ENCODE data around the gene CEP72.

CEP72 gene

DNA sequence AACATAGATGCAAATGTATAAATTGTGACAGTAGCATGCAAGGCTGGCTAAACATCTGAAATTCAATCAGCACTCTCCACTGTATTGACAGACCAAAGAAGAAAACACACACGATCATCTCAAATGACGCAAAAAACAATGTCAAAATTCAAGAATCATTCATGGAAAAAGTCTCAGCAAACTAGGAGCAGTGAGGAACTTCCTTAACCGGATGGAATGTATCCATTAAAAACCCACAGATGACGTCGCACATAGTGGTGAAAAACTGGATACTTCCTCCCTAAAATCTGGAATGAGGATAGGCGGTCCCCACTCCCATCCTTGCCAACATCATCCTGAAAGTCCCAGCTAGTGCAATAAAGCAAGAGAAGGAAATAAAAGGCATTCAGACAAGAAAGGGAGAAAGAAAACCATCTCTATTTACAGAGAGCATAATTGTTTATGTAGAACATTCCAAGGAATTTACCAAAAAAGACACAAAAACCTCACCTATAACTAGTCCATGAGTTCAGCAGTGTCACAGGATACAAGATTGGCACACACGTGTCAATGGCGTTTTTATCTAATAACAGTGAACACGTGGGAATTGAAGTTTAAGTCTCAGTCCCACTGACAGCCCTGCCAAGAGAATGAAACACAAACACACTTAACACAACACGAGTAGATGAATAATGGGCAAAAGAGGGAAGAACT, 14.1 kb upstream of the CEP72 start:
- TF ChIP-seq, protein P1, sequence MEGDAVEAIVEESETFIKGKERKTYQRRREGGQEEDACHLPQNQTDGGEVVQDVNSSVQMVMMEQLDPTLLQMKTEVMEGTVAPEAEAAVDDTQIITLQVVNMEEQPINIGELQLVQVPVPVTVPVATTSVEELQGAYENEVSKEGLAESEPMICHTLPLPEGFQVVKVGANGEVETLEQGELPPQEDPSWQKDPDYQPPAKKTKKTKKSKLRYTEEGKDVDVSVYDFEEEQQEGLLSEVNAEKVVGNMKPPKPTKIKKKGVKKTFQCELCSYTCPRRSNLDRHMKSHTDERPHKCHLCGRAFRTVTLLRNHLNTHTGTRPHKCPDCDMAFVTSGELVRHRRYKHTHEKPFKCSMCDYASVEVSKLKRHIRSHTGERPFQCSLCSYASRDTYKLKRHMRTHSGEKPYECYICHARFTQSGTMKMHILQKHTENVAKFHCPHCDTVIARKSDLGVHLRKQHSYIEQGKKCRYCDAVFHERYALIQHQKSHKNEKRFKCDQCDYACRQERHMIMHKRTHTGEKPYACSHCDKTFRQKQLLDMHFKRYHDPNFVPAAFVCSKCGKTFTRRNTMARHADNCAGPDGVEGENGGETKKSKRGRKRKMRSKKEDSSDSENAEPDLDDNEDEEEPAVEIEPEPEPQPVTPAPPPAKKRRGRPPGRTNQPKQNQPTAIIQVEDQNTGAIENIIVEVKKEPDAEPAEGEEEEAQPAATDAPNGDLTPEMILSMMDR (IDR thresholded peaks at IDR 0.05): no peak
- no peak overlapping the region for H3K4me3 Mint-ChIP-seq
- H3K36me3 Mint-ChIP-seq (ENCODE audit: low read depth): no peaks in the 10 kb centered on the region
- H3K4me1 Mint-ChIP-seq: no peaks in the 10 kb centered on the region
- no peak overlapping the region for H3K27ac Mint-ChIP-seq
- H3K27me3 Mint-ChIP-seq (ENCODE audit: low read depth, poor library complexity): peaks cover 86% of the 10 kb centered on the region
- no peak for DNase-seq
- H3K9me3 Mint-ChIP-seq: peaks cover 14% of the 10 kb centered on the region

DNA sequence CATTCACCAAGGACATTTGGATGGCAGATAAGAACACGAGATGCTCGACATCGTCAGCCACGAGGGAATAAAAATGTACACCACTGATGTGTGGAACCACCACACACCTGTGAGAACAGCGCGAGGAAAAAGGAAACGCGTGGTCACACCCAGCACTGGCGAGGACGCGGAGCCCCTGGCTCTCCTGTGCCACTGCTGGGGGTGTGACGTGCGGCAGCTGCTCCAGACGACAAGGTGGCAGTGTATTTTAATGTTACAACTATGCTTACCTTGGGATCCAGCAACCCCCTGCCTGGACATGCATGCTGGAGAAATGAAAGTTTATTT, 13.6 kb upstream of the CEP72 start:
- no peak overlapping the region for H3K4me3 Mint-ChIP-seq
- peaks cover 14% of the 10 kb centered on the region for H3K9me3 Mint-ChIP-seq
- no peak overlapping the region for H3K27ac Mint-ChIP-seq
- TF ChIP-seq, protein P1 (IDR thresholded peaks at IDR 0.05): no peak
- H3K27me3 Mint-ChIP-seq (ENCODE audit: low read depth, poor library complexity): peaks cover 86% of the 10 kb centered on the region
- no peak for DNase-seq
- no peaks in the 10 kb centered on the region for H3K36me3 Mint-ChIP-seq (ENCODE audit: low read depth)
- no peaks in the 10 kb centered on the region for H3K4me1 Mint-ChIP-seq

DNA sequence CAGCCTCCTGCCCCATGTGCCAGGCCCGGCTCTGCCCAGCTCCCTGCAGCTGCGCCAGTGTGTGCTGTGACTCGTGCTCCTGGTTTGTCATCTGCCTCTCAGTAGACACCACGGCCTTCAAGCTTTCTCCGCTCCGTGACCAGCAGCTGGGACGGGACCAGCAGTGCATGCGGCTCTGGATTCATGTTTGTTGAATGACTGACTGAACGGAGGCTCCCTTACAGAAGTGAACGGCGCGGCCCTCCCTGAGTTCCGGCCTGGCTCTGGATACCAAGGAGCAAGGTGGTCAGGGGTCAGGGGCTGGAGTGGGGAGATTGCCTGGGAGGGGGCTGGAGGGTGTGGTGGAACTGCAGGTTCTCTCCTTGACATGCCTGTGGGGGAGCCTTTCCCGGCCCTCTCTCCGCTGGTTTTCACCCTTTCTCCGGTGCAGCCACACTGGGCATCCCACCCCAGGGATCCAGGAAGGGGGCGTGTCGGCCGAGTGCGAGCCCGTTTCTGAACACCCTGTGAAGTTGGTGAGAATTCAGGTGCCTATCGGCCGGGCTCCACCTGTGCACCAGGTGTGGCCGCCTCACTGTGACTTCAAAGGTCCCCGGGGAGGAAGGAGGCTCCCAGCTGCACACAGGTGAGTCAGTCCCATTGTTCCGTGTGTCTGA, 11.1 kb upstream of the CEP72 start:
- Mint-ChIP-seq H3K36me3 (ENCODE audit: low read depth) (no peaks in the 10 kb centered on the region), H3K4me3 (no peak overlapping the region), H3K9me3 (peaks cover 10% of the 10 kb centered on the region), H3K27ac (no peak overlapping the region), H3K4me1 (no peaks in the 10 kb centered on the region), H3K27me3 (ENCODE audit: low read depth, poor library complexity) (peaks cover 69% of the 10 kb centered on the region)
- DNase-seq: no peak
- TF ChIP-seq, protein P1 (IDR thresholded peaks at IDR 0.05): no peak

DNA sequence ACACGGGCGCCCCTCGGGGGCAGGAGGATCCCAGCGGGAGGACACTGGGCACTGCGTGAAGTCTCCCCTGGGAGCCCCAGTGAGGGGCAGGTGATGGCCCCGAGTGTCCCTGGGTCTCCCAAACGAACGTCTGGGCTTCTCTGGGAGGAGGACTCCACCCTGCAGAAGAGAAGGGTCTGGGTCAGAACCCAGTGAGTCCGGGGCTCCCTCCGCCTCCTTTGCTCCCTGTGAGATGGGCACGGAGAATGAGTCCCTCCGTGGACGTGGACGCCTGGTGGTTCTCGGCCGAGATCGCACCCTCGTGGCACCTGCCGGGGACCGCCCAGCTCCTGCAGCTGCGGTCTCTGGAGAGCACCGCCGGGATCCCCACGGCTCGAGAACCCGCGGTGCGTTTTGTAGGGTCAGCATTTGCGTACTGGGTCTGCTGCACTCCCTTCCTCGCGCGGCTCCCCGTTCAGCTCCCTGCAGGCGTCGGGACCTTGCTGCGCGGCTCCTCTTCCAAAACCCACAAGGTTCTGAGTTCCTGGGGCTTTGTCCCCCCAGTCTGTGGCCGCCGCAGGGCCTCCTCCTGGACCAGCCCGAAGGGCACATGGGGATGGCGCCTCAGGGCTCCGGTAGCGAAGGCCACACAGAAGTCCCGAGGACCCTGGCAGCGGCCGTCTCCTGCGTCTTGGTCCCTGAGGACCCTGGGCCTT, 10.2 kb upstream of the CEP72 start:
- no peak overlapping the region for H3K4me3 Mint-ChIP-seq
- H3K27ac Mint-ChIP-seq: no peak overlapping the region

DNA sequence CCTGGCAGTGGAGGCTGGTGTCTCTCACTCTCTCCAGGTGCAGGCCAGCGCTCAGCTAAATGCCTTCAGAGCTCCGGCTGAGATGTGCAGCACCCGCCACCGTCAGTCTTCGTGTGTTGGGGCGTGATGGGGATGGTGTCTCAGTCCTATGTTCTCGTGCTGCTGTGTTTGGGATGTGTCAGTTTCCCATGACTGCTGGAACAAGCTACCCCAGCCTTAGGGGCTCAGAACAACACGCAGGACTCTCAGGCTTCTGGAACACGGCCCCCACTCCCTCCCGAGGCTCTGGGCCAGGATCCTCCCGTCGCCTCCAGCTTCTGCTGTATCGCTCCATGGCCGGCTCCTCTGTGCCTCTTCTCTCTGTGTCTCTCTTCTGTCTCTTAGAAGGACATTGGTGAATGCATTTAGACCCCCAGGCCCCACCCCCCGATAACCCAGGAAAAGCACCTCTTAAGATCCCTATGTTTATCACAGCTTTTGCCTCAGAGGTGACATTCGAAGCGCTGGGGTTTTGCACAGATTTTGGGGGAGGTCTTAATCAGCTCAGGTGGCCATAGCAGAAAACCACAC, 9.6 kb upstream of the CEP72 start:
- no peak overlapping the region for H3K27ac Mint-ChIP-seq
- no peaks in the 10 kb centered on the region for H3K36me3 Mint-ChIP-seq (ENCODE audit: low read depth)
- TF ChIP-seq, protein P1 (IDR thresholded peaks at IDR 0.05): no peak
- H3K9me3 Mint-ChIP-seq: peaks cover 10% of the 10 kb centered on the region
- no peak overlapping the region for H3K4me3 Mint-ChIP-seq
- no peak for DNase-seq
- H3K27me3 Mint-ChIP-seq (ENCODE audit: low read depth, poor library complexity): peaks cover 56% of the 10 kb centered on the region
- H3K4me1 Mint-ChIP-seq: no peaks in the 10 kb centered on the region

More for the DNA sequence above, 10.2 kb upstream of the CEP72 start:
- TF ChIP-seq, protein P1 (IDR thresholded peaks at IDR 0.05): no peak
- Mint-ChIP-seq H3K9me3 (peaks cover 10% of the 10 kb centered on the region), H3K27me3 (ENCODE audit: low read depth, poor library complexity) (peaks cover 60% of the 10 kb centered on the region), H3K4me1 (no peaks in the 10 kb centered on the region), H3K36me3 (ENCODE audit: low read depth) (no peaks in the 10 kb centered on the region)
- DNase-seq: no peak
